HEK293 (cell line): ENCODE measurements around the gene SNX8.

Experiments
- CTCF ChIA-PET: fragments of 350-600 bp; formaldehyde crosslinking; extraction: SDS; loops from one replicate; lab custom pipeline; 2021; ENCODE audit warnings: antibody characterized with exemption; lab: Yijun Ruan, JAX
- POLR2A ChIA-PET: fragments of 300-600 bp; formaldehyde crosslinking; extraction: SDS; loops from one replicate; lab custom pipeline; 2020; ENCODE audit warnings: antibody characterized with exemption, inconsistent platforms; lab: Yijun Ruan, JAX
- H3K27ac ChIP-seq: fragments of 200-500 bp; sonication (Bioruptor generic); 2 replicates; pipeline ENCODE4 v1.5.1; 2014; ENCODE audit warnings: low read depth, low read length, control low read depth, inconsistent platforms; ENCODE audit errors: extremely low read depth
- H3K36me3 ChIP-seq, 2 experiments: fragments of 200-500 bp in 1 of 2; sonication (Bioruptor generic) in 1 of 2; 1 replicate in 1 of 2; 2 replicates in 1 of 2; pipeline ENCODE4 v1.5.1; 2014 to 2017; ENCODE audit warnings: inconsistent platforms in 2 of 2, low read length in 2 of 2; ENCODE audit not compliant: control insufficient read depth in 2 of 2, insufficient read depth in 1 of 2
- H3K4me1 ChIP-seq: fragments of 200-500 bp; sonication (Bioruptor generic); 2 replicates; pipeline ENCODE4 v1.5.1; 2014; ENCODE audit warnings: mild to moderate bottlenecking, low read length, inconsistent platforms; ENCODE audit not compliant: control insufficient read depth, insufficient read depth
- H3K4me3 ChIP-seq: 2 replicates; pipeline ENCODE4 v1.5.1; 2011; ENCODE audit warnings: low read depth, mild to moderate bottlenecking, control low read depth, low read length, moderate library complexity
- H3K9me3 ChIP-seq: fragments of 200-500 bp; sonication (Bioruptor generic); 2 replicates; pipeline ENCODE4 v1.5.1; 2014; ENCODE audit warnings: low read depth, low read length, inconsistent platforms; ENCODE audit not compliant: control insufficient read depth, insufficient read depth
- KLF7 ChIP-seq: fragments of 450-650 bp; formaldehyde crosslinking; IDR thresholded peaks from 2 replicates; pipeline ENCODE4 v1.5.1; 2016; ENCODE audit warnings: missing biosample characterization, missing genetic modification characterization, borderline replicate concordance
- PRDM4 ChIP-seq: fragments of 450-650 bp; formaldehyde crosslinking; IDR thresholded peaks from 2 replicates; pipeline ENCODE4 v1.5.1; 2017; ENCODE audit warnings: missing biosample characterization, missing genetic modification characterization
- YY2 ChIP-seq: fragments of 450-650 bp; formaldehyde crosslinking; IDR thresholded peaks from 2 replicates; pipeline ENCODE4 v1.5.1; 2016; ENCODE audit warnings: missing biosample characterization, missing genetic modification characterization
- ZBTB26 ChIP-seq: fragments of 450-650 bp; formaldehyde crosslinking; optimal IDR thresholded peaks from 2 replicates; pipeline ENCODE3; 2016; ENCODE audit warnings: missing biosample characterization, mild to moderate bottlenecking, missing genetic modification characterization
- ZBTB44 ChIP-seq: fragments of 450-650 bp; IDR thresholded peaks from 2 replicates; pipeline ENCODE4 v1.5.1; 2018; ENCODE audit warnings: missing biosample characterization, mild to moderate bottlenecking, missing genetic modification characterization
- ZBTB8A ChIP-seq: fragments of 450-650 bp; formaldehyde crosslinking; IDR thresholded peaks from 2 replicates; pipeline ENCODE4 v1.5.1; 2016; ENCODE audit warnings: missing biosample characterization, missing genetic modification characterization
- ZNF184 ChIP-seq: fragments of 450-650 bp; IDR thresholded peaks from 2 replicates; pipeline ENCODE4 v1.5.1; 2018; ENCODE audit warnings: missing biosample characterization, mild to moderate bottlenecking, missing genetic modification characterization
- ZNF2 ChIP-seq: fragments of 450-650 bp; formaldehyde crosslinking; IDR thresholded peaks from 2 replicates; pipeline ENCODE4 v1.5.1; 2016; ENCODE audit warnings: missing biosample characterization, missing genetic modification characterization
- ZNF223 ChIP-seq: fragments of 450-650 bp; formaldehyde crosslinking; IDR thresholded peaks from 2 replicates; pipeline ENCODE4 v1.5.1; 2016; ENCODE audit warnings: missing biosample characterization, missing genetic modification characterization
- ZNF248 ChIP-seq: fragments of 450-650 bp; formaldehyde crosslinking; IDR thresholded peaks from 2 replicates; pipeline ENCODE4 v1.5.1; 2017; ENCODE audit warnings: missing biosample characterization, missing genetic modification characterization
- ZNF280C ChIP-seq: fragments of 450-650 bp; formaldehyde crosslinking; IDR thresholded peaks from 2 replicates; pipeline ENCODE4 v1.5.1; 2016; ENCODE audit warnings: missing biosample characterization, missing genetic modification characterization
- ZNF341 ChIP-seq: fragments of 450-650 bp; formaldehyde crosslinking; IDR thresholded peaks from 2 replicates; pipeline ENCODE4; 2016; ENCODE audit warnings: low read depth, missing biosample characterization, missing genetic modification characterization
- ZNF350 ChIP-seq: fragments of 450-650 bp; formaldehyde crosslinking; IDR thresholded peaks from 2 replicates; pipeline ENCODE4 v1.5.0; 2017; ENCODE audit warnings: missing biosample characterization, mild to moderate bottlenecking, missing genetic modification characterization
- ZNF398 ChIP-seq: fragments of 450-650 bp; formaldehyde crosslinking; IDR thresholded peaks from 2 replicates; pipeline ENCODE4 v1.5.1; 2017; ENCODE audit warnings: missing biosample characterization, missing genetic modification characterization
- ZNF654 ChIP-seq: fragments of 450-650 bp; formaldehyde crosslinking; IDR thresholded peaks from 2 replicates; pipeline ENCODE4 v1.5.1; 2016; ENCODE audit warnings: low read depth, missing biosample characterization, missing genetic modification characterization
- ZNF658 ChIP-seq: fragments of 450-650 bp; formaldehyde crosslinking; IDR thresholded peaks from 2 replicates; pipeline ENCODE4; 2016; ENCODE audit warnings: missing biosample characterization, missing genetic modification characterization
- ZNF664 ChIP-seq: fragments of 450-650 bp; formaldehyde crosslinking; IDR thresholded peaks from 2 replicates; pipeline ENCODE4 v1.5.1; 2016; ENCODE audit warnings: missing biosample characterization, missing genetic modification characterization
- ZNF677 ChIP-seq: fragments of 450-650 bp; IDR thresholded peaks from 2 replicates; pipeline ENCODE4 v1.5.0; 2018; ENCODE audit warnings: missing biosample characterization, mild to moderate bottlenecking, missing genetic modification characterization, moderate library complexity
- ZNF837 ChIP-seq: fragments of 450-650 bp; formaldehyde crosslinking; IDR thresholded peaks from 2 replicates; pipeline ENCODE4 v1.5.1; 2016; ENCODE audit warnings: missing biosample characterization, missing genetic modification characterization

The SNX8 gene

GRCh38 chr7:2210551-2211258 is 103.5 kb downstream of the SNX8 start:
- ChIA-PET CTCF (interaction anchor here (1.1 kb wide), 1 partner anchor 16 kb away, joined by 3 read pairs; no protein-coding TSS in a partner anchor), POLR2A (no interaction called here)
- TF ChIP-seq ZNF184 (tag by site-specific recombination) = no peak
- no peak for TF ChIP-seq YY2 (tag by site-specific recombination)
- TF ChIP-seq ZBTB26 (tag by site-specific recombination) = no peak
- TF ChIP-seq PRDM4 (tag by site-specific recombination) = no peak
- no peak for TF ChIP-seq ZNF2 (tag by site-specific recombination)
- no peak for TF ChIP-seq ZNF341
- no peak for TF ChIP-seq ZNF223 (tag by site-specific recombination)
- TF ChIP-seq KLF7 (tag by site-specific recombination) = no peak
- H3K36me3 ChIP-seq = peaks cover 7 to 81% of the 10 kb centered on the region in 2 experiments; a peak in 2 of 3 replicates
- no peaks in the 10 kb centered on the region for H3K9me3 ChIP-seq
- H3K4me3 ChIP-seq = no peak overlapping the region
- no peaks in the 10 kb centered on the region for H3K4me1 ChIP-seq
- H3K27ac ChIP-seq = no peak overlapping the region

- TF ChIP-seq ZNF664 (tag by site-specific recombination) = no peak
- no peak for TF ChIP-seq ZNF350 (tag by site-specific recombination)
- TF ChIP-seq ZBTB8A (tag by site-specific recombination) = no peak
- no peak for TF ChIP-seq ZNF658 (tag by site-specific recombination)
- TF ChIP-seq ZNF248 = no peak
- TF ChIP-seq ZNF837 (tag by site-specific recombination) = no peak
- no peak for TF ChIP-seq ZNF677 (tag by site-specific recombination)
- CTCF ChIA-PET = interaction anchor here (0.5 to 1.2 kb wide), 5 partner anchors 52 to 995 kb away, joined by 3 to 5 read pairs (median 3); no protein-coding TSS in a partner anchor
- Histone ChIP-seq H3K27ac (no peak overlapping the region), H3K4me1 (no peaks in the 10 kb centered on the region), H3K36me3 (peaks cover 7 to 84% of the 10 kb centered on the region in 2 experiments; a peak in 2 of 3 replicates), H3K4me3 (no peak overlapping the region), H3K9me3 (no peaks in the 10 kb centered on the region)
- POLR2A ChIA-PET = no interaction called here
Observed at GRCh38 chr7:2209961-2210323, 104.3 kb downstream of the SNX8 start.

GRCh38 chr7:2209146-2209960 is 104.9 kb downstream of the SNX8 start:
- H3K36me3 ChIP-seq = peaks cover 7 to 83% of the 10 kb centered on the region in 2 experiments; a peak in 2 of 3 replicates
- H3K4me3 ChIP-seq = no peak overlapping the region
- ChIA-PET CTCF (interaction anchor here (0.5 to 1.2 kb wide), 7 partner anchors 51 to 996 kb away, joined by 3 to 5 read pairs (median 3); no protein-coding TSS in a partner anchor), POLR2A (no interaction called here)
- H3K9me3 ChIP-seq = no peaks in the 10 kb centered on the region
- H3K4me1 ChIP-seq = no peaks in the 10 kb centered on the region
- H3K27ac ChIP-seq = no peak overlapping the region
- TF ChIP-seq ZNF398 (no peak), ZNF280C (tag by site-specific recombination) (no peak), ZNF654 (tag by site-specific recombination) (peak; percentile 57), ZBTB44 (tag by site-specific recombination) (no peak)
